Measurements from ENCODE around the gene ANXA6.

DNA sequence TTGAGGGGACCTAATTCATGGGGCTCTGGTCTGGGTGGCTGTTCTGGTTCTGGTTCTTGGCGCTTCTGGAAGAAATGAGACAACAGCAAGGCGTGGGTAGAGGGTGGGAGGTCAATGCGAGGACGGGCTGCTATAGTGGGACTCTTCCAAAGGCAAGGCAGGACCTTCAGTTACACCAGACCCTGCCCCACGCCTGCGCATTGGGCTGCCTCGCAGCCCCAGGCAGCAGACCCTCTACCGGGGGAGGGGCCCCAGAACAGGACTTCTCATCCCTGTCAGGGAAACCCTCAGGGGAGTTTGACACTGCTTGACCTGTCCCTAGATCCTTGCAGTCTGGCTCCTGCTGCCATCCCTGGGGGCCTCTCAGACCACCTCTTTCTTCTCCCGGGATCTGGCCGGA is 47.8 kb upstream of the ANXA6 start:
- TF ChIP-seq POLR2A (IDR thresholded peaks at IDR 0.05), result no peak
- TF ChIP-seq, protein P1, sequence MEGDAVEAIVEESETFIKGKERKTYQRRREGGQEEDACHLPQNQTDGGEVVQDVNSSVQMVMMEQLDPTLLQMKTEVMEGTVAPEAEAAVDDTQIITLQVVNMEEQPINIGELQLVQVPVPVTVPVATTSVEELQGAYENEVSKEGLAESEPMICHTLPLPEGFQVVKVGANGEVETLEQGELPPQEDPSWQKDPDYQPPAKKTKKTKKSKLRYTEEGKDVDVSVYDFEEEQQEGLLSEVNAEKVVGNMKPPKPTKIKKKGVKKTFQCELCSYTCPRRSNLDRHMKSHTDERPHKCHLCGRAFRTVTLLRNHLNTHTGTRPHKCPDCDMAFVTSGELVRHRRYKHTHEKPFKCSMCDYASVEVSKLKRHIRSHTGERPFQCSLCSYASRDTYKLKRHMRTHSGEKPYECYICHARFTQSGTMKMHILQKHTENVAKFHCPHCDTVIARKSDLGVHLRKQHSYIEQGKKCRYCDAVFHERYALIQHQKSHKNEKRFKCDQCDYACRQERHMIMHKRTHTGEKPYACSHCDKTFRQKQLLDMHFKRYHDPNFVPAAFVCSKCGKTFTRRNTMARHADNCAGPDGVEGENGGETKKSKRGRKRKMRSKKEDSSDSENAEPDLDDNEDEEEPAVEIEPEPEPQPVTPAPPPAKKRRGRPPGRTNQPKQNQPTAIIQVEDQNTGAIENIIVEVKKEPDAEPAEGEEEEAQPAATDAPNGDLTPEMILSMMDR (IDR thresholded peaks at IDR 0.05 in 8 of 11, conservative IDR thresholded peaks at IDR 0.05 in 3 of 11), result no peak
